Measurements from ENCODE around the gene SERTAD1. TPM values are rescaled to one million over a fixed set of nuclear protein-coding genes. Genes with fewer than 3 reads are reported as not detected.
A peak's percentile ranks its signal among the peaks of the same experiment; 100 is the strongest.

The SERTAD1 gene
- total RNA-seq (2013): 19.4 TPM
- 10 to 100 TPM; 21.0 to 55.9 (median 21.6) TPM for polyA plus RNA-seq
- 42.0 and 47.0 TPM in 2 replicates for polyA minus RNA-seq
- total RNA-seq: 53.1 to 228 (median 155) reads per million in 11 experiments

DNA sequence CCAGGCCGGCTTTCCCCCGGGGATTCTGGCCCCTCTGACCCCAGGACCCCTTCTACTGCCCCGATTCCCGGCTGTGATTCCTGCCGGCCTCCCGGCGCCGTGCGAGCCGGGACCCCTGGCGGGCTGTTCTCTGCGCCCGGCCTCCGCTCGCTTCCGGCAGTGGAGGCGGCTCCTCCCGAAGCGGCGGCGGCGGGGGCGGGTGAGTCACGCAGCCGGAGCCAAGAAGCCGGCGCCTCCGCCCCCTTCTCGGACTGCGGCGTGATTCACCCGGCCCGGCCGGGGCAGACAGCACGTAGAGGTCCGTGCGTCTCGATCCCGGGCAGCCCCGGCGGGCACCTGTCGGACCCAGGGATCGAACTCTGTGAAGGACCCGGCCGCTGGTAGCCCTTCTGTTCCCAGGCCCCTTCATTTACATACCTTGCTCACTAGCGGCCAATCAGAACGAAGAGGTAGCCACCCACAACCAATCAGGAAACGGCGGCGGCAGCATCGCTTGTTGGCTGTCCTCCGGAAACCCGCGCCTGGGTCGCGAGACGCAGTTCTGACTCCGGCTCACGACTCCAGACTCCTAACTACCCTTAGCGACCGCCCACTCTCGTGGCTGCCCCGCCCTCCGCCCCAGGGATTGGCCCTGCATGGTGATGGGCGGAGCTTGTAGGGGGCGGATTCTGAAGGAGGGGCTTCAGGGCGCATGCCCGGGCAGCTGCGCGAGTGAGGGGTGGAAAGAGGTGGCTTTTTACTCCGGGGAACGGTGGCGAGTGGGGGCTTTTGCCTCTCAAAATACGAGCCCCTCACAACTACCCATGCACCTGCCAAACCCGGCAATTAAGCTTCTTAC, at the start of gene SERTAD1:
Gene SERTAD1 (minus strand): TSS at position 543 of the 838 bp plus-strand sequence. CDS start 2,446 bp downstream, outside the sequence.
- Histone ChIP-seq H3K27ac (ENCODE audit: low read depth in 1 of 2, low read length in 2 of 2) (peak within 1 kb of the TSS; percentile 97 to 99), H3K79me2 (ENCODE audit: insufficient read depth, low read length) (peaks cover 37% of the 10 kb centered on the region), H3K9me3 (replicated peaks in 1 of 2; ENCODE audit: control insufficient read depth in 1 of 2, insufficient read depth in 1 of 2, low read length in 2 of 2) (no peaks in the 10 kb centered on the region), H3K27me3 (ENCODE audit: control insufficient read depth in 2 of 2, insufficient read depth in 2 of 2, low read length in 2 of 2) (no peaks in the 10 kb centered on the region), H2AFZ (ENCODE audit: insufficient read depth, low read depth, low read length, poor library complexity, severe bottlenecking) (peak within 1 kb of the TSS; percentile 84), H3K9ac (ENCODE audit: insufficient read depth, low read length, poor library complexity, severe bottlenecking) (peak within 1 kb of the TSS; percentile 91), H3K36me3 (replicated peaks in 1 of 2; ENCODE audit: control insufficient read depth in 1 of 2, insufficient read depth in 2 of 2, low read length in 2 of 2) (peaks cover 12 to 13% of the 10 kb centered on the region in 2 donors), H3K4me2 (replicated peaks; ENCODE audit: extremely low read depth, low read length, poor library complexity, severe bottlenecking) (peak within 1 kb of the TSS; percentile 83), H3K4me3 (replicated peaks in 1 of 3; ENCODE audit: low read depth in 2 of 3, low read length in 3 of 3) (peak within 1 kb of the TSS; percentile 93 to 97 (median 94)), H4K20me1 (ENCODE audit: insufficient read depth, low read length) (peaks cover 22% of the 10 kb centered on the region), H3K4me1 (ENCODE audit: control insufficient read depth in 1 of 2, insufficient read depth in 2 of 2, low read length in 2 of 2) (peaks cover 19 to 28% of the 10 kb centered on the region in 2 donors)
- H3K27ac Mint-ChIP-seq: peak within 1 kb of the TSS; percentile 94 to 100 (median 98)
- intact Hi-C loops (cut with micrococcal nuclease): loop anchor here in 1 of 2 donors (1.0 to 10.0 kb wide), 2 partner anchors 18 to 121 kb away; no protein-coding TSS in a partner anchor
- peaks cover 14 to 15% of the 10 kb centered on the region in 2 donors for H3K36me3 Mint-ChIP-seq
- peak; percentile 77 for TF ChIP-seq CTCF (IDR thresholded peaks at IDR 0.05)
- no peaks in the 10 kb centered on the region for H3K9me3 Mint-ChIP-seq
- peak within 1 kb of the TSS; percentile 99 for H3K4me3 Mint-ChIP-seq
- WGBS (ENCODE audit: insufficient coverage): 0% methylated on average over 63 of the region's 75 CpGs
- peak; percentile 99 for DNase-seq
- H3K27me3 Mint-ChIP-seq (ENCODE audit: low read depth in 3 of 3): peaks cover 0 to 3% (median 0%) of the 10 kb centered on the region in 3 donors
- peaks cover 21% of the 10 kb centered on the region for H3K4me1 Mint-ChIP-seq

DNA sequence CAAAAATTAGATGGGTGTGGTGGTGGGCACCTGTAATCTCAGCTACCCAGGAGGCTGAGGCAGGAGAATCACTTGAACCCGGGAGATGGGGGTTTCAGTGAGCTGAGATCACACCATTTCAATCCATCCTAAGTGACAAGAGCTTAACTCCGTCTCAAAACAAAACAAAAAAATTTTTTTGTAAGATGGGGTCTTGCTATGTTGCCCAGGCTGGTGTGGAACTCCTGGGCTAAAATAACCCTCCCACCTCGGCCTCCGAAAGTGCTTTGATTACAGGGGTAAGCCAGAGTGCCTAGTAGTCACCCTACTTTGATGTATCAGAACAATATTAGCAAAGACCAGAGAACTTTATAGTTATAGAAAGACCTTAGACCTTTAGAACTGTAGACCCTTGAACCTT, 48.9 kb upstream of the SERTAD1 start:
- Histone ChIP-seq H4K20me1 (ENCODE audit: insufficient read depth, low read length) (no peaks in the 10 kb centered on the region), H3K9ac (ENCODE audit: insufficient read depth, low read length, poor library complexity, severe bottlenecking) (no peak overlapping the region), H3K36me3 (replicated peaks in 1 of 2; ENCODE audit: control insufficient read depth in 1 of 2, insufficient read depth in 2 of 2, low read length in 2 of 2) (no peaks in the 10 kb centered on the region), H3K27me3 (ENCODE audit: control insufficient read depth in 2 of 2, insufficient read depth in 2 of 2, low read length in 2 of 2) (no peaks in the 10 kb centered on the region), H2AFZ (ENCODE audit: insufficient read depth, low read depth, low read length, poor library complexity, severe bottlenecking) (no peak overlapping the region), H3K4me2 (replicated peaks; ENCODE audit: extremely low read depth, low read length, poor library complexity, severe bottlenecking) (no peak overlapping the region), H3K4me3 (replicated peaks in 1 of 3; ENCODE audit: low read depth in 2 of 3, low read length in 3 of 3) (no peak overlapping the region), H3K79me2 (ENCODE audit: insufficient read depth, low read length) (no peaks in the 10 kb centered on the region), H3K9me3 (replicated peaks in 1 of 2; ENCODE audit: control insufficient read depth in 1 of 2, insufficient read depth in 1 of 2, low read length in 2 of 2) (no peaks in the 10 kb centered on the region), H3K4me1 (ENCODE audit: control insufficient read depth in 1 of 2, insufficient read depth in 2 of 2, low read length in 2 of 2) (no peaks in the 10 kb centered on the region), H3K27ac (ENCODE audit: low read depth in 1 of 2, low read length in 2 of 2) (no peak overlapping the region)
- peaks cover 0 to 1% (median 0%) of the 10 kb centered on the region in 7 donors for H3K9me3 Mint-ChIP-seq
- no peaks in the 10 kb centered on the region for H3K36me3 Mint-ChIP-seq
- intact Hi-C loops (cut with micrococcal nuclease): no loop called here
- no peak for DNase-seq
- no peak overlapping the region for H3K27ac Mint-ChIP-seq
- no CpG with 5 or more reads among the region's 4 CpGs for WGBS (ENCODE audit: insufficient coverage)
- no peak overlapping the region for H3K4me3 Mint-ChIP-seq
- no peaks in the 10 kb centered on the region for H3K4me1 Mint-ChIP-seq
- no peak for TF ChIP-seq CTCF (IDR thresholded peaks at IDR 0.05)
- H3K27me3 Mint-ChIP-seq (ENCODE audit: low read depth in 3 of 3): peaks cover 8 to 14% (median 13%) of the 10 kb centered on the region in 3 donors
